ENCODE results near the gene STH.
"Not testable (repeated sequence)": the region's sequence is repeated elsewhere in the genome, so short reads cannot be mapped to it uniquely, and the experiment has no call there.

The STH gene

GRCh38 chr17:45998987-45999899 is at the start of gene STH:
TSS of gene STH (plus strand) at chr17:45999250. CDS start at chr17:45999280, 30 bp downstream.
- no peak within 1 kb of the TSS for H3K9ac ChIP-seq (ENCODE audit: low read length)
- no peaks in the 10 kb centered on the region for H3K36me3 ChIP-seq (ENCODE audit: control insufficient read depth, insufficient read depth, low read length)
- H3K4me1 ChIP-seq (ENCODE audit: control insufficient read depth, insufficient read depth, low read length), result peaks cover 5% of the 10 kb centered on the region
- H3K27me3 ChIP-seq (ENCODE audit: control insufficient read depth, insufficient read depth, low read length), result no peaks in the 10 kb centered on the region
- no peak within 1 kb of the TSS for H3K27ac ChIP-seq (ENCODE audit: low read depth, low read length)
- H3K4me3 ChIP-seq (ENCODE audit: low read length), result no peak within 1 kb of the TSS

- Histone ChIP-seq H3K4me3 (ENCODE audit: low read length) (no peak overlapping the region), H3K4me1 (ENCODE audit: control insufficient read depth, insufficient read depth, low read length) (no peaks in the 10 kb centered on the region), H3K27ac (ENCODE audit: low read depth, low read length) (no peak overlapping the region), H3K9ac (ENCODE audit: low read length) (no peak overlapping the region), H3K27me3 (ENCODE audit: control insufficient read depth, insufficient read depth, low read length) (peaks cover 6% of the 10 kb centered on the region), H3K36me3 (ENCODE audit: control insufficient read depth, insufficient read depth, low read length) (no peaks in the 10 kb centered on the region)
Measured at GRCh38 chr17:45949755-45950320, 49.2 kb upstream of the STH start.

- H3K4me1 ChIP-seq (ENCODE audit: control insufficient read depth, insufficient read depth, low read length), result no peaks in the 10 kb centered on the region
- no peak overlapping the region for H3K4me3 ChIP-seq (ENCODE audit: low read length)
- no peak overlapping the region for H3K9ac ChIP-seq (ENCODE audit: low read length)
- H3K36me3 ChIP-seq (ENCODE audit: control insufficient read depth, insufficient read depth, low read length), result no peaks in the 10 kb centered on the region
- H3K27ac ChIP-seq (ENCODE audit: low read depth, low read length), result no peak overlapping the region
- peaks cover 6% of the 10 kb centered on the region for H3K27me3 ChIP-seq (ENCODE audit: control insufficient read depth, insufficient read depth, low read length)
Measured at GRCh38 chr17:45950888-45951287, 48.2 kb upstream of the STH start.

- H3K4me3 ChIP-seq (ENCODE audit: low read length), result no peak overlapping the region
- no peaks in the 10 kb centered on the region for H3K36me3 ChIP-seq (ENCODE audit: control insufficient read depth, insufficient read depth, low read length)
- H3K27me3 ChIP-seq (ENCODE audit: control insufficient read depth, insufficient read depth, low read length), result peaks cover 6% of the 10 kb centered on the region
- no peak overlapping the region for H3K9ac ChIP-seq (ENCODE audit: low read length)
- no peaks in the 10 kb centered on the region for H3K4me1 ChIP-seq (ENCODE audit: control insufficient read depth, insufficient read depth, low read length)
- H3K27ac ChIP-seq (ENCODE audit: low read depth, low read length), result no peak overlapping the region
Measured at GRCh38 chr17:45951403-45951802, 47.6 kb upstream of the STH start.

- Histone ChIP-seq H3K4me1 (ENCODE audit: control insufficient read depth, insufficient read depth, low read length) (no peaks in the 10 kb centered on the region), H3K27ac (ENCODE audit: low read depth, low read length) (no peak overlapping the region), H3K4me3 (ENCODE audit: low read length) (no peak overlapping the region), H3K36me3 (ENCODE audit: control insufficient read depth, insufficient read depth, low read length) (no peaks in the 10 kb centered on the region), H3K27me3 (ENCODE audit: control insufficient read depth, insufficient read depth, low read length) (peaks cover 6% of the 10 kb centered on the region), H3K9ac (ENCODE audit: low read length) (no peak overlapping the region)
Measured at GRCh38 chr17:45951941-45952340, 47.1 kb upstream of the STH start.

- Histone ChIP-seq H3K36me3 (ENCODE audit: control insufficient read depth, insufficient read depth, low read length) (no peaks in the 10 kb centered on the region), H3K4me3 (ENCODE audit: low read length) (no peak overlapping the region), H3K27ac (ENCODE audit: low read depth, low read length) (no peak overlapping the region), H3K4me1 (ENCODE audit: control insufficient read depth, insufficient read depth, low read length) (no peaks in the 10 kb centered on the region), H3K27me3 (ENCODE audit: control insufficient read depth, insufficient read depth, low read length) (peaks cover 6% of the 10 kb centered on the region), H3K9ac (ENCODE audit: low read length) (no peak overlapping the region)
Measured at GRCh38 chr17:45952814-45953320, 46.2 kb upstream of the STH start.

GRCh38 chr17:45953561-45953960 is 45.5 kb upstream of the STH start:
- no peak overlapping the region for H3K27ac ChIP-seq (ENCODE audit: low read depth, low read length)
- H3K36me3 ChIP-seq (ENCODE audit: control insufficient read depth, insufficient read depth, low read length), result no peaks in the 10 kb centered on the region
- H3K4me3 ChIP-seq (ENCODE audit: low read length), result no peak overlapping the region
- H3K9ac ChIP-seq (ENCODE audit: low read length), result no peak overlapping the region
- peaks cover 6% of the 10 kb centered on the region for H3K27me3 ChIP-seq (ENCODE audit: control insufficient read depth, insufficient read depth, low read length)
- no peaks in the 10 kb centered on the region for H3K4me1 ChIP-seq (ENCODE audit: control insufficient read depth, insufficient read depth, low read length)

- Histone ChIP-seq H3K9ac (ENCODE audit: low read length) (no peak overlapping the region), H3K4me3 (ENCODE audit: low read length) (no peak overlapping the region), H3K27ac (ENCODE audit: low read depth, low read length) (no peak overlapping the region), H3K36me3 (ENCODE audit: control insufficient read depth, insufficient read depth, low read length) (no peaks in the 10 kb centered on the region), H3K27me3 (ENCODE audit: control insufficient read depth, insufficient read depth, low read length) (peaks cover 3% of the 10 kb centered on the region), H3K4me1 (ENCODE audit: control insufficient read depth, insufficient read depth, low read length) (no peaks in the 10 kb centered on the region)
Measured at GRCh38 chr17:45954914-45955313, 44.1 kb upstream of the STH start.

GRCh38 chr17:45955326-45955725 is 43.7 kb upstream of the STH start:
- Histone ChIP-seq H3K4me1 (ENCODE audit: control insufficient read depth, insufficient read depth, low read length) (no peaks in the 10 kb centered on the region), H3K36me3 (ENCODE audit: control insufficient read depth, insufficient read depth, low read length) (no peaks in the 10 kb centered on the region), H3K27ac (ENCODE audit: low read depth, low read length) (no peak overlapping the region), H3K9ac (ENCODE audit: low read length) (no peak overlapping the region), H3K4me3 (ENCODE audit: low read length) (no peak overlapping the region), H3K27me3 (ENCODE audit: control insufficient read depth, insufficient read depth, low read length) (no peaks in the 10 kb centered on the region)

- no peaks in the 10 kb centered on the region for H3K4me1 ChIP-seq (ENCODE audit: control insufficient read depth, insufficient read depth, low read length)
- H3K9ac ChIP-seq (ENCODE audit: low read length), result no peak overlapping the region
- H3K27ac ChIP-seq (ENCODE audit: low read depth, low read length), result no peak overlapping the region
- H3K4me3 ChIP-seq (ENCODE audit: low read length), result no peak overlapping the region
- no peaks in the 10 kb centered on the region for H3K36me3 ChIP-seq (ENCODE audit: control insufficient read depth, insufficient read depth, low read length)
- H3K27me3 ChIP-seq (ENCODE audit: control insufficient read depth, insufficient read depth, low read length), result no peaks in the 10 kb centered on the region
Measured at GRCh38 chr17:45956090-45956489, 43.0 kb upstream of the STH start.

- H3K36me3 ChIP-seq (ENCODE audit: control insufficient read depth, insufficient read depth, low read length); H3K4me3 ChIP-seq (ENCODE audit: low read length); H3K9ac ChIP-seq (ENCODE audit: low read length); H3K27me3 ChIP-seq (ENCODE audit: control insufficient read depth, insufficient read depth, low read length); H3K4me1 ChIP-seq (ENCODE audit: control insufficient read depth, insufficient read depth, low read length); H3K27ac ChIP-seq (ENCODE audit: low read depth, low read length): not testable (repeated sequence)
Measured at GRCh38 chr17:45956746-45957145, 42.3 kb upstream of the STH start.

- no peak overlapping the region for H3K9ac ChIP-seq (ENCODE audit: low read length)
- no peaks in the 10 kb centered on the region for H3K27me3 ChIP-seq (ENCODE audit: control insufficient read depth, insufficient read depth, low read length)
- no peaks in the 10 kb centered on the region for H3K4me1 ChIP-seq (ENCODE audit: control insufficient read depth, insufficient read depth, low read length)
- H3K27ac ChIP-seq (ENCODE audit: low read depth, low read length), result no peak overlapping the region
- H3K36me3 ChIP-seq (ENCODE audit: control insufficient read depth, insufficient read depth, low read length), result no peaks in the 10 kb centered on the region
- H3K4me3 ChIP-seq (ENCODE audit: low read length), result no peak overlapping the region
Measured at GRCh38 chr17:45958307-45958706, 40.7 kb upstream of the STH start.

Measured in rectal smooth muscle tissue (tissue), 1 donor.